Large intestine (tissue), 3 donors: ENCODE data around the gene CABLES2. TPM values are rescaled to one million over a fixed set of nuclear protein-coding genes. Genes with fewer than 3 reads are reported as not detected.
A peak's percentile ranks its signal among the peaks of the same experiment; 100 is the strongest.

Experiments
- DNase-seq, 2 donors: peaks; one replicate each; pipeline versions ENCODE4 v3.0.0 to v3.0.0-alpha.2; 2013
- H3K27ac ChIP-seq: one replicate; pipeline ENCODE4 v1.5.1; 2013; ENCODE audit warnings: low read length
- H3K27me3 ChIP-seq: 2 replicates; pipeline ENCODE4 v1.6.1; 2013; ENCODE audit warnings: low read length; ENCODE audit not compliant: control insufficient read depth, insufficient read depth
- H3K36me3 ChIP-seq: 2 replicates; pipeline ENCODE4 v1.6.1; 2013; ENCODE audit warnings: low read length; ENCODE audit not compliant: control insufficient read depth, insufficient read depth
- H3K4me1 ChIP-seq: one replicate; pipeline ENCODE4 v1.6.1; 2013; ENCODE audit warnings: low read length; ENCODE audit not compliant: control insufficient read depth, insufficient read depth
- H3K4me3 ChIP-seq: one replicate; pipeline ENCODE4 v1.5.1; 2013; ENCODE audit warnings: low read length
- H3K9me3 ChIP-seq: one replicate; pipeline ENCODE4 v1.6.1; 2013; ENCODE audit warnings: mild to moderate bottlenecking, low read depth, low read length, moderate library complexity; ENCODE audit not compliant: control insufficient read depth
- WGBS: methylation state at CpG from one replicate; pipeline ENCODE4 v1.1.5; 2013; ENCODE audit warnings: low lambda C conversion rate; ENCODE audit not compliant: insufficient coverage; 5-methylcytosine and 5-hydroxymethylcytosine counted together
- polyA plus RNA-seq: library from polyadenylated mRNA; unstranded; fragments of 120-200 nt; gene quantifications from one replicate; pipeline ENCODE4 v1.2.1, GENCODE V29; 2013

The CABLES2 gene
- polyA plus RNA-seq, 1 donor = 7.1 TPM

- Histone ChIP-seq H3K27ac (peak overlapping the region; percentile 98), H3K36me3 (no peaks in the 10 kb centered on the region), H3K4me3 (peak overlapping the region; percentile 12), H3K4me1 (peaks cover 81% of the 10 kb centered on the region), H3K27me3 (no peaks in the 10 kb centered on the region), H3K9me3 (peaks cover 3% of the 10 kb centered on the region)
- WGBS = no CpG with 5 or more reads among the region's 30 CpGs
- peak in 1 of 2 donors; percentile 70 for DNase-seq
These were observed 3.1 kb upstream of the CABLES2 start for GRCh38 chr20:62409931-62410745.

- H3K4me1 ChIP-seq = peaks cover 72% of the 10 kb centered on the region
- H3K9me3 ChIP-seq = peaks cover 3% of the 10 kb centered on the region
- no peak overlapping the region for H3K4me3 ChIP-seq
- DNase-seq = no peak
- WGBS = no CpG with 5 or more reads among the region's 12 CpGs
- no peaks in the 10 kb centered on the region for H3K36me3 ChIP-seq
- H3K27me3 ChIP-seq = no peaks in the 10 kb centered on the region
- H3K27ac ChIP-seq = peak overlapping the region; percentile 98
These were observed 2.2 kb upstream of the CABLES2 start for GRCh38 chr20:62409086-62409853.

- Histone ChIP-seq H3K27ac (no peak overlapping the region), H3K4me1 (peaks cover 66% of the 10 kb centered on the region), H3K27me3 (no peaks in the 10 kb centered on the region), H3K4me3 (no peak overlapping the region), H3K36me3 (no peaks in the 10 kb centered on the region), H3K9me3 (peaks cover 3% of the 10 kb centered on the region)
- no CpG with 5 or more reads among the region's 12 CpGs for WGBS
- DNase-seq = no peak
These were observed 1.6 kb upstream of the CABLES2 start for GRCh38 chr20:62408640-62409039.

GRCh38 chr20:62408055-62408454 lies 970 bp upstream of the CABLES2 start:
- peaks cover 60% of the 10 kb centered on the region for H3K4me1 ChIP-seq
- H3K9me3 ChIP-seq = peaks cover 3% of the 10 kb centered on the region
- H3K4me3 ChIP-seq = peak overlapping the region; percentile 54
- WGBS = no CpG with 5 or more reads among the region's 15 CpGs
- H3K27me3 ChIP-seq = no peaks in the 10 kb centered on the region
- peak overlapping the region; percentile 79 for H3K27ac ChIP-seq
- H3K36me3 ChIP-seq = peaks cover under 1% of the 10 kb centered on the region
- no peak for DNase-seq

GRCh38 chr20:62406635-62407176 lies 379 bp downstream of the CABLES2 start:
- H3K36me3 ChIP-seq = peaks cover 9% of the 10 kb centered on the region
- H3K4me3 ChIP-seq = peak overlapping the region; percentile 70
- DNase-seq = no peak
- peaks cover 50% of the 10 kb centered on the region for H3K4me1 ChIP-seq
- H3K27me3 ChIP-seq = no peaks in the 10 kb centered on the region
- peaks cover 3% of the 10 kb centered on the region for H3K9me3 ChIP-seq
- WGBS = no CpG with 5 or more reads among the region's 42 CpGs
- no peak overlapping the region for H3K27ac ChIP-seq

- DNase-seq = no peak
- no CpG with 5 or more reads among the region's 10 CpGs for WGBS
- Histone ChIP-seq H3K4me1 (peaks cover 43% of the 10 kb centered on the region), H3K4me3 (peak overlapping the region; percentile 70), H3K9me3 (peaks cover 3% of the 10 kb centered on the region), H3K36me3 (peaks cover 10% of the 10 kb centered on the region), H3K27me3 (no peaks in the 10 kb centered on the region), H3K27ac (no peak overlapping the region)
These were observed 1.0 kb downstream of the CABLES2 start for GRCh38 chr20:62405981-62406513.

- no CpG with 5 or more reads among the region's 23 CpGs for WGBS
- H3K36me3 ChIP-seq = peaks cover 16% of the 10 kb centered on the region
- H3K9me3 ChIP-seq = peaks cover 3% of the 10 kb centered on the region
- no peaks in the 10 kb centered on the region for H3K27me3 ChIP-seq
- peak overlapping the region; percentile 70 for H3K4me3 ChIP-seq
- no peak overlapping the region for H3K27ac ChIP-seq
- peaks cover 36% of the 10 kb centered on the region for H3K4me1 ChIP-seq
- DNase-seq = no peak
These were observed 1.7 kb downstream of the CABLES2 start for GRCh38 chr20:62405108-62405980.

- H3K9me3 ChIP-seq = peaks cover 3% of the 10 kb centered on the region
- peaks cover 17% of the 10 kb centered on the region for H3K36me3 ChIP-seq
- no peak overlapping the region for H3K27ac ChIP-seq
- peaks cover 30% of the 10 kb centered on the region for H3K4me1 ChIP-seq
- no peak overlapping the region for H3K4me3 ChIP-seq
- H3K27me3 ChIP-seq = no peaks in the 10 kb centered on the region
- no peak for DNase-seq
- no CpG with 5 or more reads among the region's 12 CpGs for WGBS
These were observed 2.4 kb downstream of the CABLES2 start for GRCh38 chr20:62404761-62405107.

- Histone ChIP-seq H3K9me3 (peaks cover 3% of the 10 kb centered on the region), H3K27me3 (no peaks in the 10 kb centered on the region), H3K4me1 (peaks cover 24% of the 10 kb centered on the region), H3K36me3 (peaks cover 17% of the 10 kb centered on the region), H3K27ac (no peak overlapping the region), H3K4me3 (no peak overlapping the region)
- WGBS = no CpG with 5 or more reads among the region's 9 CpGs
- no peak for DNase-seq
These were observed 2.9 kb downstream of the CABLES2 start for GRCh38 chr20:62404112-62404665.
